Gastrocnemius medialis (tissue), 4 donors: ENCODE data around the gene DSC3.

ENCODE experiments used
- CTCF ChIP-seq, 5 experiments: fragments of 450-650 bp in 3 of 5; fragments of 200-600 bp in 2 of 5; sonication (generic) in 2 of 5; IDR thresholded peaks in 4 of 5; conservative IDR thresholded peaks in 1 of 5; 1 replicate in 4 of 5; 2 replicates in 1 of 5; pipeline ENCODE4 v1.5.1; 2016 to 2019; ENCODE audit warnings: antibody characterized with exemption in 5 of 5, mild to moderate bottlenecking in 3 of 5, moderate library complexity in 3 of 5
- POLR2A ChIP-seq, 2 donors: fragments of 450-650 bp; IDR thresholded peaks; one replicate each; pipeline ENCODE4 v1.6.1; 2017; ENCODE audit warnings: antibody characterized with exemption in 2 of 2, mild to moderate bottlenecking in 2 of 2, moderate library complexity in 2 of 2

- no peak for TF ChIP-seq CTCF (IDR thresholded peaks at IDR 0.05 in 4 of 5, conservative IDR thresholded peaks at IDR 0.05 in 1 of 5)
- no peak for TF ChIP-seq POLR2A (IDR thresholded peaks at IDR 0.05)
These were observed 497 bp downstream of the DSC3 start for GRCh38 chr18:31042084-31042405.
